AG04449 (cell line): ENCODE data around the gene R3HDM4.
A peak's percentile ranks its signal among the peaks of the same experiment; 100 is the strongest.

ENCODE experiments used
- CTCF ChIA-PET: fragments of 350-600 bp; formaldehyde crosslinking; extraction: SDS; loops from one replicate; lab custom pipeline; 2021; ENCODE audit warnings: antibody characterized with exemption; lab: Yijun Ruan, JAX
- POLR2A ChIA-PET: fragments of 400-600, 350-600 bp; formaldehyde crosslinking; extraction: SDS; loops from one replicate; lab custom pipeline; 2020; ENCODE audit warnings: antibody characterized with exemption, inconsistent platforms; lab: Yijun Ruan, JAX
- DNase-seq: peaks from one replicate; pipeline ENCODE4 v3.0.0-alpha.2; 2010; ENCODE audit warnings: low read depth, low spot score
- H3K4me3 ChIP-seq: 2 replicates; pipeline ENCODE4 v1.5.1; 2011; ENCODE audit warnings: low read depth, mild to moderate bottlenecking, control low read depth, low read length
- TF ChIP-seq, protein P1 (sequence below): IDR thresholded peaks from one replicate; pipeline ENCODE4 v1.5.1; 2011; ENCODE audit warnings: mild to moderate bottlenecking, moderate library complexity, low read length, control low read depth, inconsistent platforms; ENCODE audit not compliant: insufficient read depth; ENCODE audit errors: missing control alignments

R3HDM4 gene

GRCh38 chr19:925087-925525, 12.1 kb upstream of the R3HDM4 start:
- H3K4me3 ChIP-seq, result peak overlapping the region; percentile 85
- CTCF ChIA-PET, result interaction anchor here (1.0 to 8.9 kb wide), 7 partner anchors 57 to 316 kb away, joined by 3 to 259 read pairs (median 5); partner anchors contain the start of genes ATP5F1D and WDR18
- TF ChIP-seq, protein P1, sequence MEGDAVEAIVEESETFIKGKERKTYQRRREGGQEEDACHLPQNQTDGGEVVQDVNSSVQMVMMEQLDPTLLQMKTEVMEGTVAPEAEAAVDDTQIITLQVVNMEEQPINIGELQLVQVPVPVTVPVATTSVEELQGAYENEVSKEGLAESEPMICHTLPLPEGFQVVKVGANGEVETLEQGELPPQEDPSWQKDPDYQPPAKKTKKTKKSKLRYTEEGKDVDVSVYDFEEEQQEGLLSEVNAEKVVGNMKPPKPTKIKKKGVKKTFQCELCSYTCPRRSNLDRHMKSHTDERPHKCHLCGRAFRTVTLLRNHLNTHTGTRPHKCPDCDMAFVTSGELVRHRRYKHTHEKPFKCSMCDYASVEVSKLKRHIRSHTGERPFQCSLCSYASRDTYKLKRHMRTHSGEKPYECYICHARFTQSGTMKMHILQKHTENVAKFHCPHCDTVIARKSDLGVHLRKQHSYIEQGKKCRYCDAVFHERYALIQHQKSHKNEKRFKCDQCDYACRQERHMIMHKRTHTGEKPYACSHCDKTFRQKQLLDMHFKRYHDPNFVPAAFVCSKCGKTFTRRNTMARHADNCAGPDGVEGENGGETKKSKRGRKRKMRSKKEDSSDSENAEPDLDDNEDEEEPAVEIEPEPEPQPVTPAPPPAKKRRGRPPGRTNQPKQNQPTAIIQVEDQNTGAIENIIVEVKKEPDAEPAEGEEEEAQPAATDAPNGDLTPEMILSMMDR, result no peak
- POLR2A ChIA-PET, result interaction anchor here (0.8 to 1.7 kb wide), 2 partner anchors 59 to 71 kb away, joined by 4 to 11 read pairs; partner anchors contain the start of gene WDR18
- no peak for DNase-seq

DNA sequence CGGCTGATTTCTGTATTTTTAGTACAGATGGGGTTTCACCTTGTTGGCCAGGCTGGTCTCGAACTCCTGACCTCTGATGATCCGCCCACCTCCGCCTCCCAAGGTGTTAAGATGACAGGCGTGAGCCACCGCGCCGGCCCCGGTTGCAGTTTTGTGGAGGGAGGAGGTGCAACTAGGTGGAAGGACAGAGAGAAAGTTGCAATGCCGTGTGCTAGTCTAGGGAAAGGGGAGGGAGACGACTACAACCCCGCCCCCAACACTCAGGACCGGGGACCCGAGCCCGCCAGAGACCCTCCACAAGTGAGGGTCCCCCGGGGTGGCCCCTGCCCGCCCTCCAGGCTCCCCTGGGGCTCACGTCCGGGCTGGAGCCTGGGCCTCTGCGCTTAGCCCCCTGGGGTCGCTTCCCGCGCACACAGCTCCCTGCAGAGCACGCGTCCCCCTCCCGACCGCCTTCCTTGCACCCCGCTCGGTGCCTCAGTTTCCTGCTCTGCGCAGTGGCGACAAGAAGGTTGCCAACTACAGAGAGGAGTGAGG, 11.6 kb upstream of the R3HDM4 start:
- CTCF ChIA-PET, result interaction anchor here (0.7 to 8.9 kb wide), 10 partner anchors 57 to 316 kb away, joined by 3 to 259 read pairs (median 4); partner anchors contain the start of genes ATP5F1D and WDR18
- H3K4me3 ChIP-seq, result peak overlapping the region; percentile 85
- TF ChIP-seq, protein P1, result no peak
- DNase-seq, result no peak
- POLR2A ChIA-PET, result interaction anchor here (0.8 to 1.7 kb wide), 2 partner anchors 60 to 72 kb away, joined by 4 to 11 read pairs; partner anchors contain the start of gene WDR18

DNA sequence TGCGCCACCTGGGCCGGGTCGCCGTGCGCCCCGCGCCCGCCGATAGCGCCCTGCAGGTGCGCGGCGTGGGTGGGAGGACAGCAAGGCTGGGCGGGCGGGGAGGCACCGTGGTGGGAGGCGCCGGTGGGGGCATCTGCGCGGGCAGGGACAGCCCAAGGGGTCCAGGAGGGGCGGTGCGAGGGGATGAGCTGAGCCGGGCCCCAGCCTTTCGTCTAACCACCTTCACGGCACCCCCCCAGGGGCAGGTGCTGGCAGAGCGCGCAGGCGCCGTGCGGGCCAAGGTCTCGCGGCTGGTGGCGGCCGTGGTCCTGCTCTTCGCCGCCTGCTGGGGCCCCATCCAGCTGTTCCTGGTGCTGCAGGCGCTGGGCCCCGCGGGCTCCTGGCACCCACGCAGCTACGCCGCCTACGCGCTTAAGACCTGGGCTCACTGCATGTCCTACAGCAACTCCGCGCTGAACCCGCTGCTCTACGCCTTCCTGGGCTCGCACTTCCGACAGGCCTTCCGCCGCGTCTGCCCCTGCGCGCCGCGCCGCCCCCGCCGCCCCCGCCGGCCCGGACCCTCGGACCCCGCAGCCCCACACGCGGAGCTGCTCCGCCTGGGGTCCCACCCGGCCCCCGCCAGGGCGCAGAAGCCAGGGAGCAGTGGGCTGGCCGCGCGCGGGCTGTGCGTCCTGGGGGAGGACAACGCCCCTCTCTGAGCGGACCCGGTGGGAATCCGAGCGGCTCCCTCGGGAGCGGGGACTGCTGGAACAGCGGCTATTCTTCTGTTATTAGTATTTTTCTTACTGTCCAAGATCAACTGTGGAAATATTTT, 7.2 kb upstream of the R3HDM4 start:
- TF ChIP-seq, protein P1, result no peak
- ChIA-PET POLR2A (no interaction called here), CTCF (interaction anchor here (0.6 to 8.9 kb wide), 7 partner anchors 11 to 183 kb away, joined by 3 to 259 read pairs (median 7); partner anchors contain the start of gene WDR18)
- no peak for DNase-seq
- peak overlapping the region; percentile 8; the same call in 1 of the 2 replicates for H3K4me3 ChIP-seq

- TF ChIP-seq, protein P1, result no peak
- ChIA-PET POLR2A (no interaction called here), CTCF (interaction anchor here (0.9 to 8.9 kb wide), 6 partner anchors 56 to 182 kb away, joined by 3 to 259 read pairs (median 4); partner anchors contain the start of gene WDR18)
- no peak overlapping the region for H3K4me3 ChIP-seq
- DNase-seq, result no peak
Measured at GRCh38 chr19:919199-920050, 6.4 kb upstream of the R3HDM4 start.

- no peak overlapping the region for H3K4me3 ChIP-seq
- POLR2A ChIA-PET, result no interaction called here
- CTCF ChIA-PET, result interaction anchor here (0.9 to 8.9 kb wide), 4 partner anchors 16 to 143 kb away, joined by 3 to 259 read pairs (median 3); partner anchors contain the start of gene WDR18
- DNase-seq, result no peak
- TF ChIP-seq, protein P1, result no peak
Measured at GRCh38 chr19:918481-919198, 5.6 kb upstream of the R3HDM4 start.
